Sciatic nerve (tissue), 2 donors: ENCODE measurements around the gene DESI2. TPM values are rescaled to one million over a fixed set of nuclear protein-coding genes. Genes with fewer than 3 reads are reported as not detected.

Experiments
- ATAC-seq: fragments of 200-7000 bp; cut with Tn5 transposase; one replicate; pipeline ENCODE4 v1.9.1; 2020; ENCODE audit warnings: mild to moderate bottlenecking, moderate library complexity
- DNase-seq: peaks from one replicate; pipeline ENCODE4 v3.0.0-alpha.2; 2020; ENCODE audit warnings: low spot score
- intact Hi-C: fragments of 100-400 bp; cut with DNase I; formaldehyde crosslinking; loops from one replicate; pipeline ENCODE4 v1.14.2; 2022
- total RNA-seq: library from RNA; stranded (reverse); fragmentation: NEBNext Ultra II Directional; extraction: Animal tissue kit (Norgen Biotek cat#: 25700); gene quantifications from one replicate; pipeline ENCODE4 v1.2.1, GENCODE V29; 2021
- donor health status: DM: no; HTN: no; CAD: no.
- donor health status: DM: no; HTN: no; CAD: no.

DESI2 gene
- total RNA-seq, 1 donor from 2014 or later, result 19.3 TPM

- intact Hi-C loops, result no loop called here
- ATAC-seq (no peak), DNase-seq (no peak)
Observed at GRCh38 chr1:244695937-244696336, 43.0 kb downstream of the DESI2 start.

GRCh38 chr1:244699741-244700140, 46.8 kb downstream of the DESI2 start:
- ATAC-seq (no peak), DNase-seq (no peak)
- intact Hi-C loops, result no loop called here

GRCh38 chr1:244700808-244701207, 47.9 kb downstream of the DESI2 start:
- ATAC-seq (no peak), DNase-seq (no peak)
- intact Hi-C loops, result no loop called here

- DNase-seq, result no peak
- intact Hi-C loops, result no loop called here
- no peak for ATAC-seq
Observed at GRCh38 chr1:244702620-244703019, 49.7 kb downstream of the DESI2 start.

- DNase-seq, result no peak
- ATAC-seq, result no peak
- intact Hi-C loops, result no loop called here
Observed at GRCh38 chr1:244704107-244704506, 51.2 kb downstream of the DESI2 start.

- no peak for ATAC-seq
- intact Hi-C loops, result no loop called here
- DNase-seq, result no peak
Observed at GRCh38 chr1:244705261-244706234, 52.6 kb downstream of the DESI2 start.

GRCh38 chr1:244709076-244709475, 56.1 kb downstream of the DESI2 start:
- DNase-seq (no peak), ATAC-seq (no peak)
- intact Hi-C loops, result no loop called here

GRCh38 chr1:244709476-244710368, 56.8 kb downstream of the DESI2 start:
- DNase-seq, result no peak
- intact Hi-C loops, result no loop called here
- no peak for ATAC-seq

GRCh38 chr1:244710474-244711062, 57.6 kb downstream of the DESI2 start:
- ATAC-seq (no peak), DNase-seq (no peak)
- intact Hi-C loops, result no loop called here

- DNase-seq, result no peak
- intact Hi-C loops, result no loop called here
- no peak for ATAC-seq
Observed at GRCh38 chr1:244712669-244713068, 59.7 kb downstream of the DESI2 start.

GRCh38 chr1:244713332-244713731, 60.4 kb downstream of the DESI2 start:
- DNase-seq (no peak), ATAC-seq (no peak)
- intact Hi-C loops, result no loop called here

- intact Hi-C loops, result no loop called here
- ATAC-seq (no peak), DNase-seq (peak; percentile 1)
Observed at GRCh38 chr1:244727871-244728474, 75.0 kb downstream of the DESI2 start.

GRCh38 chr1:244730153-244730933, 77.4 kb downstream of the DESI2 start:
- intact Hi-C loops, result no loop called here
- ATAC-seq (peak; percentile 72), DNase-seq (peak; percentile 54)

GRCh38 chr1:244730934-244731434, 78.1 kb downstream of the DESI2 start:
- ATAC-seq (no peak), DNase-seq (peak; percentile 49)
- intact Hi-C loops, result no loop called here

GRCh38 chr1:244731651-244732050, 78.7 kb downstream of the DESI2 start:
- intact Hi-C loops, result no loop called here
- DNase-seq (peak; percentile 23), ATAC-seq (no peak)

- intact Hi-C loops, result no loop called here
- DNase-seq (no peak), ATAC-seq (no peak)
Observed at GRCh38 chr1:244732851-244733450, 80.0 kb downstream of the DESI2 start.

GRCh38 chr1:244735404-244735803, 82.5 kb downstream of the DESI2 start:
- intact Hi-C loops, result no loop called here
- DNase-seq (no peak), ATAC-seq (no peak)
